H4 (cell line): Measurements from ENCODE around the gene TGDS. TPM values are rescaled to one million over a fixed set of nuclear protein-coding genes. Genes with fewer than 3 reads are reported as not detected.

Experiments
- DNase-seq: peaks from one replicate; pipeline ENCODE4 v3.0.0-alpha.2; 2015; ENCODE audit warnings: low spot score
- total RNA-seq: library from RNA; depleted of rRNA; stranded (reverse); fragments of >200 nt; shearing (Covaris generic); gene quantifications from 2 replicates; pipeline ENCODE4 v1.2.3, GENCODE V29; 2014

TGDS gene
- total RNA-seq, 1 experiment from 2014 or later, result 14.4 TPM

GRCh38 chr13:94601446-94602431 is 5.8 kb upstream of the TGDS start, which contains the start of gene GPR180:
Gene GPR180, plus strand, starts transcription at chr13:94601857. Its CDS starts 71 bp downstream, at chr13:94601928.
- peak; percentile 97 for DNase-seq

DNA sequence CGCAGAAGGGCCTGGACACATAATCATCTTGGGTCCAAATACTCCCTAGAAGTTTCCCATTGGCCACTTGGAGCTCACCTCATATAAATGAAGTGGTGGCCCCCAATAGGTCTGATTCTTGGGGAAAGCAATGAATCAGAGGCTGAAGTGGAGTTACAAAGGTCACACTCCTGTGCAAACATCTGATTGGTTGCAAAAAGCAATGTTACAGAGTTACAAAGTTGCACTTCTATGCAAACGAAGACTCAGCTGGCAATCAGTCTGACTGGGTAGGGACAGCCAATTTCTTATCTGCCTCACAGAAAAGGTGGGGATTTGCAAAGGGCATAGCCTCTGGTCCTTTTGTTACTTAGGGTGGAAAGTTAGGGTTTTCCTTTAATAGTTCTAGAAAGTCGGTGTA is 3.9 kb upstream of the TGDS start:
- no peak for DNase-seq

DNA sequence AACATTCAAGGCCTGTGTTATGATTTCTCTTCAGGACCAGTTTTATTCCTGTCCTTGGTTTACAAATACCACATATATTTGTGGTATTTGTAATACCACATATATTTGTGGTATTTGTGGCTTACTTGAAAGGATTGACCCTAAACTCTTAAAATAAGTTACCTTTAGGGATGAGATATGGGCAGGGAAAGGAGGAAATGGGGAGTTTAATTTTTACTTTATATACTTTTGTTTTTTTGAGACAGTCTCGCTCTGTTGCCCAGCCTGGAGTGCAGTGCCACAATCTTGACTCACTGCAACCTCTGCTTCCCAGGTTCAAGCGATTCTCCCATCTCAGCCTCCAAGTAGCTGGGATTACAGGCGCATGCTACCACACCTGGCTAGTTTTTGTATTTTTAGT is 2.3 kb upstream of the TGDS start:
- DNase-seq, result no peak

DNA sequence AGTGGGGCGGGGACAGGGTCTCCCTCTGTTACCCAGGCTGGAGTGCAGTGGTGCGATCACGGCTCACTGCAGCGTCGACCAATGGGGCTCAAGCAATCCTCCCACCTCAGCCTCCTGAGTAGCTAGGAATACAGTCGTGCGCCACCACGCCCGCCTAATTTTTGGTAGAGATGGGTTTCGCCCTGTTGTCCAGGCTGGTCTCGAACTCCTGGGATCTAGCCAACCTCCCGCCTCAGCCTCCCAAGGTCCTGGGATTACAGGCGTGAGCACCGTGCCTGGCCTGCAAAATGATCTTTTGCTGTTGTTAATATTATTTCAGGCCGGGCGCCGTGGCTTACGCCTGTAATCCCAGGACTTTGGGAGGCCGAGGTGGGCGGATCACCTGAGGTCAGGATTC is 621 bp upstream of the TGDS start:
- no peak for DNase-seq

DNA sequence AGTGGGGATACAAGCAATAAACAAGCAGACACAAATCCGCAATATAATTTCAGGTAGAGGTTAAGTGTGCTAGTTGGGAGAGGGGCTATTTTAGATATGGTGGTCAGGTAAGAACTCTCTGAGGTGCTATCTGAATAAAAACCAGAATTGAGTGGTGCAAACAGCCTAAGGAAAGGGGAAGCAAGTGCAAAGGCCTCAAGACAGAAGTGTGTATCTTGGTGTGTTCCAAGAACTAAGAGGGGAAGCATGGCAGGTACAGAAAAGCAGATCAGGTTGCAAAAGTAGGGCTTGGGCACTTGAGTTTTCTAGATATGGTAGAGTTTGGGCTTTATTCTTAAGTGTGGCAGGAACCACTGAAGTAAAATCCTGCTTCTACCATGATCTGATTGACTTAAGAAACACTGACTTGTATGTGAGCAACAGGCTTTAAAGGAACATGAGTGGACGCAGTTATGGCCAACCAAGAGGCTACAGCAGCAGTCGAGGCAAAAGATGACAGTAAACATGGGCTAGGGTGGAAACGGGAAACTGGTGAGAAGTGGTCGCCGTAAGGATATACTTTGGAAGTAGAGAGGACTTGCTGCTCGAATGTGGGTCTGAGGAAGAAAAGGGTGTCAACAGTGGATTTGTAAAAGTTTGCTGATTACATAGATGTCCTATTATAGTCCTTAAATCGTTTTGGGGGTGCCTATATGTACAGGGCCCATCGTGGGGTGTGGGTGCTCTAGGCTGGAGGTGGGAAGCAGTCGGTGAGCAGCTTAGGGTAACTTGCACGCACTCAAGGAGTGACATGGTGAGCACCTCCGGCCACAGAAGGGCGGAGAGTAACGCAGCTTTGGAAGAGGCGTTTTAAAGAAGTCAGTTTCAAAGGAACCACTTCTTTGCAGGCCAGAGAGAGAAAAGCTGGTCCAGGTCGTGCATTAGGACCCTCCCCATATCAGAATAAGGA is 677 bp downstream of the TGDS start:
- peak; percentile 2 for DNase-seq

- no peak for DNase-seq
Observed at GRCh38 chr13:94590744-94591143, 5.2 kb downstream of the TGDS start.

DNA sequence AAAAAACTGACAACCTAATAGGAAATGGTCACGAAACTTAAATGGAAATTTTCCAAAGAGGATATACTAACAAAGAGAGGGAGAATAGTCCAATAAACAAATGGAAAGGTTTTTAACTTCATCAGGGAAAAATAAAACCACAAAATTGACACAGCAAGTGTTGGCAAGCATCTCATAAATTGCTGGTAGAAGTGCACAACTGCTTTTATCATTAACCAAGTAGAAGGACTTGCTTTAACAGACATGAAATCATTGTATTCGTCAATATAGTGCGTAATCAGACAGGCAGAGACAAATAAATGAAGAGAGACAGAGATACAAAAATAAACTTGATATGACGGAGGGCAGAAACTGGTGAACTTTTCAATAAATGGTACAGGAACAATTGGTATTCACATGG is 7.4 kb downstream of the TGDS start:
- DNase-seq, result no peak

GRCh38 chr13:94586371-94586770 is 9.6 kb downstream of the TGDS start:
- no peak for DNase-seq

- no peak for DNase-seq
Observed at GRCh38 chr13:94585543-94586101, 10.3 kb downstream of the TGDS start.

DNA sequence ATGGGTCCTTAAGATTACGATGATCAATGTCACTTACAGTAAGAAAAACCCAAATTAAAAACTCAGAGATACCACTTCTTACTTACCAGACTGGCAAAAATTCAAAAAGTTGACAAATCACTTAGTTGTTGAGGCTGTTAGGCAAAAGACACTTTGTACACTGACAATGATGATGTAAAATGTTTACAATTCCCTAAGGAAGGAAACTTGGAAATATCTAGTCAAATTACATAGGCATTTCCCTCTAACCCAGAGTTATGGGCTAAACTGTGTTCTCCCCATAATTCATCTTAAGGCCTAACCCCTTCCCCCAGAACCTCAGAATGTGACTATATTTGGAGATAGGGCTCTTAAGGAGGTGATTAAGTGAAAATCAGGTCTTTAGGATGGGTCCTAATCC is 12.0 kb downstream of the TGDS start:
- DNase-seq, result no peak

- DNase-seq, result no peak
Observed at GRCh38 chr13:94579063-94579462, 16.9 kb downstream of the TGDS start.

DNA sequence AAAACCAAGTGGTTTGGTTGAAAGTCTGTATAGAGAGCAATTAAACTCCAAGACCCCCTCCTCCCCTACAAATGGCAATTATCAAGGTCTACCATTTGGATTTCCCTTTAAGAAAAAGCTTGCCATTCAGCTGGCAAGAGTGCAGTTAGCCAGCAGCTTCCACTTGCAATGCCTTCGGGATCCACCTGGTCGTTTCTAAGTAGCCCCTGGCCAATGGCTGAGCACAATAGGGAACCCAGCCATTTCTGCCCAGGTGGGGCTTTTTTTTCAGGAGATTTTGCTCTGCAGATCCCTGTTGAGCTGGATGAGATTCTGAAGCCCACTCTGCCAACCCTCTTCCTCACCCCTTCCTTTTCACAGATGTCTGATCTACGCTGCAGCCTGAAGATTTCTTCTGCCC is 26.3 kb downstream of the TGDS start:
- no peak for DNase-seq

DNA sequence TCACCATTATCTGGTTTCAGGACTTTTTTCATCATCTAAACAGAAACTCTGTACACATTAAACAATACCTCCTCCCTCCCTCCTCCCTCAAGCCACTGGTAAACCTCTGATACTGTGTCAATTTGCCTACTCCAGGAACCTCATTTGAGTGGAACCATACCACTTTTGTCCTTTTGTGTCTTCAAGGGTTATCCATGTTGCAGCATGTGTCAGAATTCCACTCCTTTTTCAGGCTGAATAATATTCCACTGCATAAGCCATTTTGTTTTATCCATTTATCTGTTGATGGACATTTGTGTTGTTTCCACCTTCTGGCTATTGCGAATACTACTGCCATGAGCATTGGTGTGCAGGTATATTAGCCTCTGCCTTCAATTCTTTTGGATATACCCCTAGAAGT is 27.5 kb downstream of the TGDS start:
- DNase-seq, result no peak

- DNase-seq, result no peak
Observed at GRCh38 chr13:94567581-94567980, 28.4 kb downstream of the TGDS start.

- no peak for DNase-seq
Observed at GRCh38 chr13:94561126-94561525, 34.8 kb downstream of the TGDS start.

DNA sequence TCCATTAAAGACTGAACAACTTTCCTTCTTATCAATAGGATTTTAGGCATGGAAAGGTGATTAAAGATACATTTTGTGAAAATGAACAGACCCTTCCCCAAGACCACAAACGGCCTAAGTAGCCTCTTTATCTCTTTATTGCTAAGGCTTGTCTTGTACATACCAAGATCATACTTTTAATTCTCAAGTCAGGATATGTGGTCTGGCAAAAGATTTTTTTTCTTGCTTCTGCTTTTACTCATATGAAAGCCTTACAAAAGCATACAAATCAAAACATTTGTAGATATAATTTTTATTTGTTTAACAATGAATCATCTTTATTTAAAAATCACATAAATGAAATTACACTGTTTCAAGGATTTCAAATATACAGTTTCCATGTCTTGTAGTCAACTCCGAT is 35.8 kb downstream of the TGDS start:
- no peak for DNase-seq

DNA sequence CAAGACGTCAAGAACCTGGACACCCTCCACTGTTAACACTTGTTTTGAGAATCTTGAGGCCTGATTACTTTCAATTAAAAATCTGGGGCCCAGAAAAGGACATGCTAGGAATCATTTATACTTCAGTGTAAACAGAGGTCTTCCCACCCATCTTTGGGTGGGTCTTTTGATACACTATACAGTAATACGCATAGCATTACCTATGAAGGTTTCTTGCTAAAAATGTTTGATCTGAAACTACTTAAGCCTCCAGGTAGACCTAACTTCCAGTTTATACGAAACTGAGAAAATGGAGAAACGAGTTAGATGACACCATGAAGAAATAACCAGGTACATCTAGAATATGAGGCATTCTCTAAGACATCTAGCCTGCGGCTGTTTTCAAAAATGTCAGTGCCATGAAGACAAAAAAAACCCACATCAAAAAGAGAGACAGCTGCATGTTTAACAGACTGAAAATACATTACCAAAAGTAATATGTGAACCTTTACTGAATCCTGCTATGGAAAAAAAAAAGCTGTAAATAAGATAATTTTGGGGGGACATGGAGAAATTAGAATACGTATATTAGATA is 36.6 kb downstream of the TGDS start:
- no peak for DNase-seq

GRCh38 chr13:94558716-94559115 is 37.2 kb downstream of the TGDS start:
- DNase-seq, result no peak

- DNase-seq, result no peak
Observed at GRCh38 chr13:94557684-94558235, 38.2 kb downstream of the TGDS start.

DNA sequence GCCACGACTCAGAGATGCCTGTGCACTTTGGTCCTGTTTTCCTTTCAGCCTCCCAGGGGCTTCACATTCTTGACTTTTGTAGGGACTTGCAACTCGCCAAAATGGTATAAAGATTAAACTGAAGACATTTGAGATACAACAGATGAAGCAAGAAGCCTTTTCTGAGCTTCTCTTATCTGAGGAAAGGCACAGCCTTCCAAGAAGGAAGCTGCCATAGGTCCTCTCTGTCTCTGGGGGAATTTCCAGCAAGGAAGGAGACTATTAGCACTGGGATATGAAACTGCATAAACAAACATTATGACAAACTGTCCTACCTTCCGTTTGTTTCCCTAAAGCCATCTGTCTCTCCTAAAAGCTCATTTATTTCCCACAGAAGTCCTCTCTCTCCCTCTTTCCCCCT is 39.3 kb downstream of the TGDS start:
- no peak for DNase-seq

- no peak for DNase-seq
Observed at GRCh38 chr13:94556041-94556440, 39.9 kb downstream of the TGDS start.
